ENCODE data around the gene HTR5A. TPM values are rescaled to one million over a fixed set of nuclear protein-coding genes. Genes with fewer than 3 reads are reported as not detected.
A peak's percentile ranks its signal among the peaks of the same experiment; 100 is the strongest.

HTR5A gene
- total RNA-seq (not detected), polyA plus RNA-seq (not detected)
- long read RNA-seq, donor 1: 0 reads
- long read RNA-seq, donor 2: 0 reads
- long read RNA-seq, donor 3: 0 reads

GRCh38 chr7:155069992-155070751, at the start of gene HTR5A:
Gene HTR5A (plus strand): TSS chr7:155070324. CDS start chr7:155070900, 576 bp downstream.
- 1 to 4% (median 2%) methylated on average over 44 to 48 of the region's 48 CpGs for WGBS, 3 donors
- Histone ChIP-seq H3K4me3 (no peak within 1 kb of the TSS), H3K4me1 (ENCODE audit: insufficient read depth) (peaks cover 3% of the 10 kb centered on the region), H3K9me3 (no peaks in the 10 kb centered on the region), H3K27ac (no peak within 1 kb of the TSS), H3K27me3 (no peaks in the 10 kb centered on the region), H3K36me3 (no peaks in the 10 kb centered on the region)
- peak; percentile 30 to 79 (median 57) for DNase-seq
- TF ChIP-seq CTCF (IDR thresholded peaks at IDR 0.05) (no peak), POLR2A (IDR thresholded peaks at IDR 0.05) (no peak), EP300 (IDR thresholded peaks at IDR 0.05) (no peak)
- intact Hi-C loops (cut with DNase I): no loop called here

DNA sequence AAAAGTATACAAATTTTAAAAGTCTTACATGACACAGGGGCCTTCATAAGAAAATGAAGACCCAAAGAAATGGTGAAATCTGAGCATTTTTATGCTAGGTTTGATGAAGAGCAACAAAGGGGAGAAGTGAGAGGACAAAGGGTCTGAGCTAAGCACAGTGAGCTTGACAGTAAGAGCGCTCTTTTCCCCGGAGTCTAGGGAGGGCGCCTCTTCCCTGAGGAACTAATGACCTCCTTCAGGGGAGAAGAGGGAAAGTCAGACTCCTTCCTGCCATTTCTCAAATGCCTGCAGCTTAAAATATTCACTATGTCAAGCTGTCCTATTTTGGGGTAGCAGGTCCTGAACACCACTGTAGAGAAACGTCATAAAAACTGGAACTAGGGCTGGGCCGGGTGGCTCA, 49.1 kb upstream of the HTR5A start:
- Histone ChIP-seq H3K4me1 (ENCODE audit: insufficient read depth) (no peaks in the 10 kb centered on the region), H3K4me3 (no peak overlapping the region), H3K27ac (no peak overlapping the region), H3K27me3 (no peaks in the 10 kb centered on the region), H3K36me3 (no peaks in the 10 kb centered on the region), H3K9me3 (no peaks in the 10 kb centered on the region)
- no peak for DNase-seq
- no peak for TF ChIP-seq POLR2A (IDR thresholded peaks at IDR 0.05)
- TF ChIP-seq EP300 (IDR thresholded peaks at IDR 0.05): no peak
- no peak for TF ChIP-seq CTCF (IDR thresholded peaks at IDR 0.05)
- intact Hi-C loops (cut with DNase I): no loop called here
- 60 to 66% (median 63%) methylated on average over 5 of the region's 5 CpGs for WGBS, 3 donors

DNA sequence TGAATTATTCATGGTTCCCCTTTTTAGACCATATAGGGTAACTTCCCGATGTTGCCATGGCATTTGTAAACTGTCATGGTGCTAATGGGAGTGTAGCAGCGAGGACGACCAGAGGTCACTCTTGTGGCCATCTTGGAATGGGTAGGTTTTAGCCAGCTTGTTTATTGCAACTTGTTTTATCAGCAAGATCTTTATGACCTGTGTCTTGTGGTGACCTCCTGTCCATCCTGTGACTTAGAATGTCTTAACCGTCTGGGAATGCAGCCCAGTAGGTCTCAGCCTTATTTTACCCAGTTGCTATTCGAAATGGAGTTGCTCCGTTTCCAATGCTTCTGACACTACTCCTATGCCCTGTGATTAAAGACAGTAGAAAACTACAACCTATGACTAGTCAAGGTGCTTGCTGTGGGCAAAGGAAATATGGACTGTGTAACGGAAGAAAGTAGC, 48.4 kb upstream of the HTR5A start:
- Histone ChIP-seq H3K4me1 (ENCODE audit: insufficient read depth) (no peaks in the 10 kb centered on the region), H3K9me3 (no peaks in the 10 kb centered on the region), H3K27ac (no peak overlapping the region), H3K27me3 (no peaks in the 10 kb centered on the region), H3K4me3 (no peak overlapping the region), H3K36me3 (no peaks in the 10 kb centered on the region)
- no peak for DNase-seq
- WGBS, 3 donors: 39 to 46% (median 44%) methylated on average over 7 of the region's 7 CpGs
- no peak for TF ChIP-seq POLR2A (IDR thresholded peaks at IDR 0.05)
- TF ChIP-seq CTCF (IDR thresholded peaks at IDR 0.05): no peak
- no peak for TF ChIP-seq EP300 (IDR thresholded peaks at IDR 0.05)
- intact Hi-C loops (cut with DNase I): no loop called here

GRCh38 chr7:155027879-155028278, 42.2 kb upstream of the HTR5A start:
- Histone ChIP-seq H3K36me3 (no peaks in the 10 kb centered on the region), H3K27ac (no peak overlapping the region), H3K4me1 (ENCODE audit: insufficient read depth) (no peaks in the 10 kb centered on the region), H3K27me3 (no peaks in the 10 kb centered on the region), H3K9me3 (no peaks in the 10 kb centered on the region), H3K4me3 (no peak overlapping the region)
- WGBS, 3 donors: 86 to 96% (median 88%) methylated on average over 1 of the region's 1 CpG
- intact Hi-C loops (cut with DNase I): no loop called here
- DNase-seq: no peak
- TF ChIP-seq CTCF (IDR thresholded peaks at IDR 0.05) (no peak), EP300 (IDR thresholded peaks at IDR 0.05) (no peak), POLR2A (IDR thresholded peaks at IDR 0.05) (no peak)
